CD4-positive, alpha-beta T cell treated with Interleukin-4 for 4 hours (primary cell): ENCODE measurements around the gene ISOC1.

Experiments
- DNase-seq: peaks from one replicate; pipeline ENCODE4 v3.0.0-alpha.2; 2020

Gene ISOC1

DNA sequence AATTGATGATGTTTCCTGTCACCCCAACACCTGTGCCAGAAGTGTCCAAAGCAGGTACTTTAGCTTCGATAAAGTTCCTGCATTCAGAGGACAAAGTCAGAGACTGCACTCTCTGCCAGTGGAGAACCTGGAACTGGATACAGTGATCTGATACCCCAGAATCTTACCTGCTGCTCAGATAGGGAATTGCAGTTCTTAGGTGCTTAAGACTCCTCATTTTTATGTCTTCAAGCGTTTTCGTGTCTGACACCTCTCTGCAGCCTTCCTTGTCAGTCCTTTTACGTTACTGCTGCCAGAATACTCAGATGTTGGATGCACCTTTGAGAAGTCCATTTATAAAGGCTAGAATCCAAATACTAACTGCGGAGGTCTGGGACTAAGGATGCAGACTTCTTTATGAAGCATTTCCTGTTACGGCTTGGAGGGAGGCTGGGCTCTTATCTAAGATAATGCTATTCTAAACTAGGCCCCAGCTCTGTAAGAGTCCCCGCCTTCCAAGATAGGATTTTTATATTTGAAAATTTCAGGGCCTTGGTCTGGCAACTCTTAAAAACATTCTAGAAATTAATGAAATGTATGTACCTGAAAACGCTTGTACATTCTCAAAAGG is 1.9 kb downstream of the ISOC1 start:
- no peak for DNase-seq

DNA sequence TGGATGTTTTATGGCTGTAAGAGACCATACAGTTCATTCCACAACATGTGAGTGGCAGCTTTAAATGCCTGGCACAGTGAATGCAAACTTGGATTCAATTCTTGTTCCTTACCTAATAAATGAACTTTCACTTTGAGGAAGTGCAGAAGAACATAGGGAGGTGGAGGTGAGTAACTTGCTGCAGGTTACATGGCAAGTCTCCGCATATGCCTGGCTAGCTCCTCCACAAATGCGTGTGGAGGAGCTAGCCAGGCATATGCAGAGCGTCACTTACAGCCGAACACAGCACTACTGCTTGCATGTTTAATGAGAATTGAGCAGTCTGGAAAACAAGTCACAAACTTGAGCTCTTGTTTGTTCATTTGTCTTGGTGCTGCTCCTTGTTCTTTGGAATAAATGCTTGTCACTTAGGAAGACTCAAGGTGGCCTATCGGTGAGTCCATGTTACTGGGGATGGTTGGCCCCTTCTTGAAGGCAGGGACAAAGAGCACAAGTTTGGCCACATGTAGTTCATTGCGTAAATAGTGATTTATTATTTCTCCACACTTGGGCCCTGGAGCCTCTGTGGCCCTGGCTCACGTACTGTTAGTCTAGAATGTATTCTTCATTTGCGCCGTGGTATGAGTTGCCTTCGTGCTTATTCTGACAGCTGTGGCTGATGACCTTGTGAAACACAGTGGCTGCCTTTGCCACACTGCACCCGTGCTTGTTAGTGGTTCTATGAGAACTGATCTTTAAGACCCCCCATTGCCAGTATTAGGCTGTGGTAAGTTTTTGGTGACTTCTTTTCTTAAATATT is 3.1 kb downstream of the ISOC1 start:
- no peak for DNase-seq

DNA sequence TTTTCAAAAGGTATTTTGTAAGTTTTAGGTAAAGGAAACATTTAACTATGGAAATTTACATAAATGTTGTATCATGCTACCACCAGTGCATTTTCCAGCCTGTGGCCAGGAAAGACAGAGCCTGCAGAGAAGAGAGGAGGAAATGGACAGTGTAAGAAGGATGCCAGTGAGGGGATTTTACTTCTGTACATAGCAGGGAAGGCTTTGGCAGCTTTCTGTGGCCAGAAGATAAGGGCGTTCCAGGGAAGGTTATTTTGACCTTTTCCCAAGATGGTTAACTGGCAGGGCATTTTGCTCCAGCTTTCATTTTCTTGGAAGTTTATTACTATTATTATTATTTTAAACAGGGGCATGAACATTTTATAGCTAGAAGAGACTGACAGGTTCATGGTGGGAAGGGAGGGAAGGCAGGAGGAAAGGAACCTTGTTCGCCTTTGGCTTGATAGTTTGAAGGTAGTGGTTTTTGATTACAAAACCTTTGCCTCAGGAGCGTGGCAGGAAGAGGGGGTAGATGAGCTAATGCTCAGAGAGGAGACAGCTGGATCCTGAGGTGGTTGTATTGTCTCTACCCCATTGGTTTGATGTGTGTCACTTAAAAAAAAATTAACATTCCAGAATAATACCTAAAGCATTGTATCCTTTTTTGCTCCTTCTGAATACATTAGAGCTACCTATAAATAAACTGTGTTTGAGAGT is 4.1 kb downstream of the ISOC1 start:
- DNase-seq = no peak

DNA sequence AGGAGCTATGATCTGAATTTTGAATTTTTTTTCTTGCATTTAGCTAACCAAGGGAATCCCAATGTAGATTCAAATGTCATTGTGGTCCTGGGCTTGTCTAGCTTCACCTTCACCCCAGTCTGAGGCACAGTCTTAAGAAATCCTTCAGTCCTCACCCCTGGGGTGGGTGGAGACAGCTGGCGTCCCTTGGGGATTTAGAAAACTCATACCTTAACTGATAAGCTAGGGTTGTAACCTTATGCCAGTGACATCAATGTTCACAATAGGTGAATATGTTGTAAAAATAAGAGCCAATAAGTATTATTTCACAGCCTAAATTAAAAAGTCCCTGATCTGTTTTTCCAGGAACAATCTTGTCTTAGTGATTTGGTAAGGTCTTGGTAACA is 4.6 kb downstream of the ISOC1 start:
- DNase-seq = no peak

DNA sequence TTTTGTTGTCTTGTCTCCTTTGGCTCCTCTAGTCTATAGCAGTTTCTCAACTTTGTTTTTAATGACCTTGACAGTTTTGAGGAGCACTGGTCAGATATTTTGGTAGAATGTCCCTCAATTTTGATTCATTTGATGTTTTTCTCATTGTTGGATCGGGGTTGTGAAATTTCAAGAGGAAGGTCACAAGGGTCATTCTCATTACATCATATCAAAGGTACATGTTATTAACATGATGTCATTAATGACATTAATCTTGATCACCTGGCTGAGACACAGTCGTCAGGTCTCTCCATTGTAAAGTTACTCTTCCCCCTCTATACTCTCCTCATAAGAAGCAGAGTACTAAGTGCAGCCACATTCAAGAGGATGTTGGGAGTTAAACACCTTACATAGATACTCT is 7.2 kb downstream of the ISOC1 start:
- DNase-seq = no peak

DNA sequence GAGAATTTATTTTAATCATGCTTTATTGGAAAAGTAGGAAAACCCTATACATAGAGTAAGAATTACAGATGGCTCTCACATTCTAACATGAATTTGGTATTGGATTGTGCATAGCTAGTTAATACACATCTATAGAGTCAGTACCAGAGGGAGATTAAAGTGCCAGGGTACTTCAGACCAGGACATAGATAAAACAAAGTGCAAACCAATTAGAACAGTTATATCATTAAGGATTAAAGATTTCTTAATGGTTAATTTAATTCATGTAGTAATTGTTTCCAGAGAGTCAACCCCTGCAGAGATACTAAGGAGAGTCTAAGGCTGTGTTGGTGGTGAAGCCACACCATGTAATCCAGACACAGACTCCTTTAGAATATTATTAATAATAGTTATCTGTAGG is 8.8 kb downstream of the ISOC1 start:
- no peak for DNase-seq

DNA sequence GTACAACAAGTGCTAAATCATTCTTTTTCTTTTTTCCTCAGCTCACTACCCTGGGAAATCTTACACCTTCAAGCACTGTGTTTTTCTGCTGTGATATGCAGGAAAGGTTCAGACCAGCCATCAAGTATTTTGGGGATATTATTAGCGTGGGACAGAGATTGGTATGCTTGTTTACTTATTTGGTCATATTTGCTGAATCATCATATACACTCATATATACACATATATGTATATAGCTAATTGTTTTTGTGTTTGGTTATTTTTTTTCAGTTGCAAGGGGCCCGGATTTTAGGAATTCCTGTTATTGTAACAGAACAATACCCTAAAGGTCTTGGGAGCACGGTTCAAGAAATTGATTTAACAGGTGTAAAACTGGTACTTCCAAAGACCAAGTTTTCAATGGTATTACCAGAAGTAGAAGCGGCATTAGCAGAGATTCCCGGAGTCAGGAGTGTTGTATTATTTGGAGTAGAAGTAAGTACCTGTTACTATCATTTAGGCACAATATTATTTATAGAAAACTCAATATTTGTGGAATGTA is 10.4 kb downstream of the ISOC1 start:
- no peak for DNase-seq

DNA sequence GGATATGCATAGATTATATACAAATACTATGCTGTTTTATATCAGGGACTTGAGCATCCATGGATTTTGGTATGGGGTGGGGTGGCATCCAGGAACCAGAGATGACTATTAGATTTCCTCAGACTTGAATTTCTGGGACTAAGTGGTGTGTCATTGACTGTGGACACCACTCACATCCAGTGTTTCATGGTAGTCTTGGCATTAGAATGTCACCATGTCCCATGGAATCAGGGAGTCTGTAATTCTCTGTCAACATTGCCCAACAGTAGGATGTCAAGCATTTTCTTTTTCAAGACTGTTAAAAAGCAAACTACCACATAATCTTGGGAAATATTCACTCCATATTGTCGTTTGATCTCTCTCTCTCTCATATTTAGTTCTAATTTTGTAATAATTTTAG is 13.1 kb downstream of the ISOC1 start:
- DNase-seq = no peak

DNA sequence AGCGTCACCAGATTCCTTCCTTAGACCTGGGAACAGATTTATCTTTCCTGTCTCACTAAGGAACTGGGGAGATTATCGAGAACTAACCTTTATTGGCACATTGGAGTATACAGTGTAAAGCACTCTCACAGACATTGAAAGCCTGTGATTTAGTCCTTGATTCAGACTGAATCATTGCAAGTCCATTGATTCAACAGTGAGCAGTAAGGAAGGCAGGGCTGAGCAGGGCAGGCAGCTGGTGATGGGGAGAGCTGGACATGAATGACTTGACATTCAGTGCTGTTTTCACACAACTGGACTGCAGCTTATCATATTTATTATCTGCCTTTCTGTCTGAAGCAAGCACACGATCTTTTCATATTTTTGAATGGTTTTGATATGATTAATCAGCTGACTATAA is 16.2 kb downstream of the ISOC1 start:
- DNase-seq = no peak

DNA sequence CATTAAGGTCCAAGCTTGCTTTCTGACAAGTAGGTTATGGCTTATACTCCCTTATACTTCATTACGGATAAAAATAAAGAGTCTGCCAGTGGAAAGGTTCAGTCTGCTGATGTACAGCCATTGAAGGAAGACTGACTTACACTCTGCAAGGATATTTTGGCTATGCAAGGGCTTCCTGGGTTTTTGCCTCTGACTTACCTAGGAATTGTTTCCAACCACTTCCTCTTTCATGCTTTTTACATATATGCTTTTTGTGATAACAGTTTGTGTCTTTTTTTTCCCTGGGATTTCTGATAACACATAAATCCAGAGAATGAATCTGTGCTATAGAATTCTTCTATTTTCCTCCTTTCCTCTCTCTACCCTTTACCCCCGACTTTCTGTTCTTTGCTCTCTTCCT is 16.8 kb downstream of the ISOC1 start:
- DNase-seq = no peak

DNA sequence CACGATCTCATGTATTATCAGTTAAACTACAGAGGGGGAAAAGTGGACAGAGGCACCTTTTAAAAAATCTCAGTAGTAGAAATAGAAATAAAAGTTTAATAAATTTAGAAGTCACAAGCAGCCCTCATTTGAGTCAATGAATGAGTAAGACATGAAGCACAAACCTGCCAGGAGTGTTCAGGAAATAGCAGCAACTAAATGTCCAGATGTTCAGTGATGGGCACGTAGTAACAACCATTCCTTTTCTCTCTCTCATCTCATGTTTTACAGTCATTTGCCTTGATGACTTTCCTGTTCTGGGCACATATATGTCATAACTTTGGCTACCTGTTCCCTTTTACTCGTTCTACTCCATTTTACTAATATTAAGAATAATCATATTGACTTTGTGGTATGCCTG is 17.7 kb downstream of the ISOC1 start:
- DNase-seq = no peak

DNA sequence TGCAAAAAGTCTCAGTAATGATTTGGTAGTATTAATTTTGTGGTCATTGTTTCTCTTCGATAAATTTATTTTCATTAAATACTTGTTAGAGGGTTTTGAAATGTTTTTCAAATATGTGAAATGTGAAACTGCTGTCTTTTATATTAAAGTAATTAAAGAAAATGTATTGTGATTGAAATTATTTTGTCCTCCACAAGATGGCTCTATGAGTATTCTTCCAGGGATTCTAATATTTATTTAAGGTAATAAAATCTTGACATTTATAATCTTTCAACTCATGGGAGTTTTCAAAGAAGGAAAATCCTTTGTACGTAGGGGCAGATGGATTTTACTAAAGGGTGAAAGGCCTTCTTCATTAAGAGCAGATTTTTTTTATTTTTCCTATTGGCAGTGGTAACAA is 19.3 kb downstream of the ISOC1 start:
- no peak for DNase-seq

DNA sequence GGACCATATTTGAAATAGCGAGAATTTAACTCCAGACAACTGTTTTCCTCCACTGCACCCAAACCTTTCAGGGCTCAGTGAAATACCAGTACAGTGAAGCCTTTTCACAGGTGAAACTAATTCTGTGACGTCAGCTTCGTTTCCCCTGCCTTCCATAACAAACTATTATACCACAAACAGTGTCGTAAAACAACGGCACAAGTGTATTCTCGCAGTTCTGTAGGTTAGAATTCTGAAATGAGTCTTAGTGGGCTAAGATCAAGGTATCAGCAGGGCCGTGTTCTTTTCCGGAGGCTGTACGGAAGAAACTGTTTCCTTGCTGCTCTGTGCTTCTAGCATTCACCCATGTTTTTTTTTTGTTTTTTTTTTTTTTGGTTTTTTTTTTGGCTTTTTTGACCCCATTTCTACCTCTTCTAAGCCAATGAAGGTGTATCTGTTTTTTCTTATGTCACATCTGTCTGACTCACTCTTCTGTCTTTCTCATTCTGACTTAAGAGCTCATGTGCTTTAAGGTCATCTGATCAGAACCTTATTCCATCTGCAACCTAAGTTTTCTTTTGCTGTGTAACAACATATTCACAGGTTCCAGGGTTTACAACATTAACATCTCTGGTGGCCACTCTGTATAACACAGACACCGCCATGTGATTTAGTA is 20.1 kb downstream of the ISOC1 start:
- DNase-seq = no peak

DNA sequence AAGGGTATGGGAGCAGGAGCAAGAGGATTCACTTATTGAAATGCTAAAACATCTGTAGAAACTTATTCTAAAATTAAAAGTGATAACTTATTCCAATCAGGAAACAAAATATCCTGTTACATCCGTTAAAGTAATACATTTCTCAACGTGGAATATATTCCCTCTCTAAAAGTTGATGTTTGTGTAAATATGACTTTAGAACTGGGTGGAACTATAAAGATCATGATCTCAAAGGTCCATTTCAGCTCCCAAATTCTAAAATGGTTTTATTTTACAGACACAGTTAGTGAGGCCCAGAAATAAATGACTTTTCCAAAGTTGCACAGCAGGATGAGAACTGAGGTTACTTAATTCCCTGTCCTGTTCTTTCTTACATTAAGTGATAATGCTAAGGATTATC is 21.1 kb downstream of the ISOC1 start:
- DNase-seq = no peak

DNA sequence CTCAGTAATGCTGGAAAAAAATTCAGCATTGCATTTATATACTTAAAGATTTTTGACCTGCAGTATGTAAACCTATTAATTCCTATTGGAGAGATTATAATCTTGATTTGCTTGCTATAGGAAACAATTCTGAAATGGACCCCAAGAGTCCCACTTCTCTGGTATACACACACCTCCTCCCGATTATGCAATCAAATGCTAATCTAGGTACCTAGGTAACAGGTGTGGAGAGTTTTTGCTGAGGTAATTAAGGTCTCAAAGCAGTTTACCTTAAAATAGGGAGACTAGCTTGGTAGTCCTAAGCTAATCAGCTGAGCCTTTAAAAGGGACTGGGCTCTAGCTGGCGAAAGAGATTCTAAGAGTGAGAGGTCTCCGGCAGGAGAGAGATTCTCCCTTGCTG is 22.2 kb downstream of the ISOC1 start:
- DNase-seq = no peak

DNA sequence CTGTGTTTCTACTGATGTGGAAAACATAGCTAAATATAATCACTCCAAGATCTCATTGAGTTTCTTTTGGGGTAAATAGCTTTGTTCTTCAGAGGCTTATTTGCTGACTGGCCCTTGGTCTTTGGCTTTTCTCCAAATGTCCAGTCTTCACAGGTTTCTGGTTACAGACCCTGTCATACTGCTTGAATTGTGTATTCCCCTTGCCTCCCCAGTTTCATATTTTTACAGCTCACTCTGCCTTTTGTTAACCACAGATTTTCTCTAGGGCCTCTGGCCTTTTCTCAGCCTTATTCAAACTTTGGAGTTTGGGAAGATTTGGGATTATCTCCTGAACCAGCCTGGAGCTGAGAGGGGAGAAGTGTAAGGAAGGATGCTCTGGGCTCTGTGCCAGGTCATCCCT is 23.9 kb downstream of the ISOC1 start:
- no peak for DNase-seq

DNA sequence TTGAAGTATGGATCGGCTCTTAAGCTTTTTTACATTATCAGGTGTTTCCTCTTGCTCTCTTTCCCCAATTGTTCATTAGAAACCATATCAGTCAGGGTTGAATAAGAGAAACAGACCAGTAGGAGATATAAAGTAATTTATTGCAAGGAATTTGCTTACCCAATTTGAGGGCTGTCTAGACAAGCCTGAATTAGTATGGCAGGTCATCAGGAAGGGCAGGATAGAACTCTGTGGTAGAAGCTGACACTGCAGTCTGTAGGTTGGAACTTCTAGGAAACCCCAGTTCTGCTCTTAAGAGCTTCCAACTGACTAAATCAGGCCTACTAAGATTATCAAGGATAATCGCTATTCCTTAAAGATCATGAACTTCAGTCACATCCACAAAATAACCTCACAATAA is 24.3 kb downstream of the ISOC1 start:
- no peak for DNase-seq

DNA sequence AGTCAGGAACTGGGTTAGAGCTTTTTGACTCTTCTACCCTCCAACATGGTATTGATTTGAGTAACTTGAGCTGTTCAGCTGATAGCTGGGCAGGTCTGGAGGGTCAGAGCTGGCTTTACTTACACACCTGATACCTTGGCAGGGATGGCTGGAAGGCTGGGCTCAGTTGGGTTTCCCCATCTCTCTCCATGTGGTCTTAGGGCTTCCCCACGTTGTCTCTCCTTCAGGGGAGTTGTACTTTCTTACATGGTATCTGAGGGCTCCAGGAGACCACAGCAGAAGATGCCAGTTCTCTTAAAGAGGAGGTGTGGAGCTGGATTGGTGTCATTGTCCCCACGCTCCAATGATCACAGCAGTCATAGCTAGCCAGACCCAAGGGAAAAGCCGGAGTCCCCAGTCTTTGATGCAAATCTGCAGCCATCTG is 25.6 kb downstream of the ISOC1 start:
- no peak for DNase-seq

DNA sequence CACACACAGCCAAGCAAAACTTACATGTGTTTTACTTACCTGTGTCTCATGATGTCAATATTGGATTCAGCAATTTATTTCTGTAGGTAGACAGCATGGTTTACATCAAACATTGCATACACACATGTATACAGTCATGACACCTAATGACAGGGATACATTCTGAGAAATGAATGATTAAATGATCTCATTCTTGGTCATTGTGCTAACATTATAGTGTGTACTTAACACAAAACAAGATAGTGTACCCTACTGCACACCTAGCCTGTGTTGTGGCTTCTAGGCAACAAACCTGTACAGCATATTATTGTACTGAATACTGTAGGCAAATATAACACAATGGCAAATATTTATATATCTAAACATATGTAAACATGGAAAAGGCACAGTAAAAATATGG is 28.0 kb downstream of the ISOC1 start:
- no peak for DNase-seq

DNA sequence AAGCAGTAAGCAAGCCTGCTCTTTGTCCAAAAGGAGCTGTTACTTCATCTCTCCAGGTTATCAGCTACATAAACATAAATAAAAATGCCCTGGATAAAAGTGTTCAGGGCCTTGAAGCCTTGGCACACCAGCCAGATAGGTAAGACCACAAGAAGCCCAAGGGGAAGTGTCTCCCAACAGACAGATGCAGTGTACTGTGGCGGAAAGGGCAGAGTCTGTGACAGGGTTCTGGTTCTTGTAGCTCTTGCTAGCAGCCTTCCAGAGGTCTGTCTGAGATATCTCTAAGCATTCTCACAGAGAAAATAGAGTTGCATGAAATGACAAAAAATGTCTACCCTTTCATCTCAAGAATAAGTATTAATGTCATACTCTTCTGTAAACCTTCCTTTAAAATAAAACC is 30.1 kb downstream of the ISOC1 start:
- no peak for DNase-seq

DNA sequence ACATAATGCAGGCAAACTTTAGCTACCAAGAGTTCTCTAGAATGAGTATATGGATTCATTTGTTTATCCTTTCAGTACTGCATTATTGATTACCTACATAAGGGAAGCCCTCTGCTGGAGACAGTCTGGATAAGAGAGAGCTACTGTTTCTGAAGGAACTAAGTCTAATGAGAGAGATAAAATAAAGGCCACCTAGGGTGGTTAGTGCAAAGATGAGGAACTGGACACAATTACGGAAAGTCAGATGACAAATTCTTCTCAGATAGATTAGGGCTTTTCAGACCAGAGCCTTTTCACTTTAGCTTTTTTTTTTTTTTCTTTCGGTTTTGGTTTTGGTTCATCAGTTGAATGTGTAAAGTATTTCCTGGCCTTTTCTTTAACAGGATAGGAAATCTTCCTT is 31.3 kb downstream of the ISOC1 start:
- peak; percentile 9 for DNase-seq

DNA sequence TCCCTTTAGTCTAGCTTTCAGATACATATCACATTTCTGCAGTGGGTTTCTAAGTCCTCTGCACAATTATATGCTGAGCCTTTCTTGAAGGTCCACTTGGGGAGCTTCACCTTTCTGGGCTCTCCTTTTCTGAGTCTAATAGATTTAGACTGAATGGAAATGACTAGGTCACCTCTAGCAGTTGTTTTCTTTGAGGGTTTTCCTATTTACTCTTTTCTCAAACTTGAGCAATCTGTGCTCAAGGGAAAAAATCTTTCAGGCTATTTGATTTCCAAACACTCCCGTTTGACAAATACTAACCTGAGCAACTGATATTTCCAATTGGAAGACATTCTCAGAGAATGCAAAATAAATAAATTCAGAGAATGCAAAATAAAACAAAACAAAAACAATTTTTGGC is 39.0 kb downstream of the ISOC1 start:
- no peak for DNase-seq

DNA sequence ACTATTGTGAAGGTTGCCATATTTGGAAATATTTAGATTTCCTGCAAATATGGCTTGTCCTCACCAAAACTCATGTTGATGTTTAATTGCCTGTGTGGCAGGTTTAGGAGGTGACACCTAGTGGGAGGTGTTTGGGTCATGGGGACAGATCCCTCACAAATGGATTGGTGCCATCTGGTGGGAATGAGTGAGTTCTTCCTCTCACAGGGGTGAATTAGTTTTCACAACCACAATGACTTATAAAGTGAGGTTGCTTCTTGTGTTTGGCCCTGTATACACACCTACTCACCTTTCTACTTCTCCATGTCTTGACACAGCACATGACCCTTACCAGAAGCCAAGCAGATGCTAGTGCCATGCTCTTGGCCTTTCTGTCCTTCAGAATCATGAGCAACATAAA is 41.1 kb downstream of the ISOC1 start:
- DNase-seq = no peak

DNA sequence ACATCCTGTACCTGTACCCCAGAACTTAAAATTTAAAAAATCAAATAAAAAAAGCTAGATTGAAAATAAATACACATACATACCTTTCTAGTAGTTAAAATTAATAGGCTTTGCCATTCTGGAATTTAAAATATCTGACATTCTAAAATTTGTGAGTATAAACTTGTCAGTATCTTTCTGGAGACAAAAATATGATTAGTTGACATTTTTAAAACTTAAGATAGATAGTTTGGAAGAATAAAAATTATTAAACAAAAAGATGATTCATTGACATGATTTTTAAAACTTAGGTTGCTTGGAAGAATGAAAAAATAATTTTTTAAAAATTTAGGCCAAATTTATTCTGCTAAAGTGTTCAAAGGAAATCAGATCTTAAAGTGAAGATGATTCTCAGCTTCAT is 43.1 kb downstream of the ISOC1 start:
- no peak for DNase-seq
